ENCODE results near the gene DNAH2. TPM values are rescaled to one million over a fixed set of nuclear protein-coding genes. Genes with fewer than 3 reads are reported as not detected.

Gene DNAH2
- total and polyA plus RNA-seq, 2 of the 4 experiments (the other 2 are of a cell fraction) = under 0.01 to 0.02 TPM

- Histone ChIP-seq H4K5ac (ENCODE audit: low read depth, low read length) (no peak overlapping the region), H3K36me3 (ENCODE audit: control insufficient read depth, insufficient read depth, low read length) (peaks cover 45% of the 10 kb centered on the region), H2AK5ac (ENCODE audit: low read depth, low read length) (no peak overlapping the region), H3K4me3 (ENCODE audit: insufficient read depth, low read depth, low read length) (no peak overlapping the region), H4K8ac (ENCODE audit: low read depth in 2 of 2, low read length in 2 of 2) (no peak overlapping the region), H2BK120ac (ENCODE audit: low read depth, low read length) (no peak overlapping the region), H3K18ac (ENCODE audit: low read depth, low read length) (no peak overlapping the region), H3K27ac (ENCODE audit: insufficient read depth, low read length) (no peak overlapping the region), H3K56ac (ENCODE audit: extremely low read depth, insufficient read depth, low read length) (no peak overlapping the region), H4K20me1 (ENCODE audit: insufficient read depth, low read length) (peaks cover 25% of the 10 kb centered on the region; the same call in 1 of the 2 replicates), H2BK5ac (ENCODE audit: low read depth, low read length, poor library complexity, severe bottlenecking) (no peak overlapping the region), H3K23ac (ENCODE audit: low read depth, low read length) (no peak overlapping the region), H2AFZ (replicated peaks; ENCODE audit: low read length, poor library complexity) (no peak overlapping the region), H4K91ac (ENCODE audit: insufficient read depth, low read depth, low read length) (no peak overlapping the region), H3K9ac (ENCODE audit: low read depth, low read length) (no peak overlapping the region), H2BK20ac (ENCODE audit: low read depth, low read length) (no peak overlapping the region), H3K4me2 (ENCODE audit: low read depth, low read length) (no peak overlapping the region), H2AK9ac (replicated peaks; ENCODE audit: low read depth, low read length, poor library complexity) (no peak overlapping the region), H3K9me1 (ENCODE audit: insufficient read depth, low read length) (no peaks in the 10 kb centered on the region), H3K9me3 (ENCODE audit: control insufficient read depth, insufficient read depth, low read length) (no peaks in the 10 kb centered on the region), H3K4ac (ENCODE audit: low read depth, low read length) (no peak overlapping the region), H3K14ac (replicated peaks; ENCODE audit: low read depth, low read length) (no peak overlapping the region), H3K4me1 (ENCODE audit: control insufficient read depth, insufficient read depth, low read length) (peaks cover 22% of the 10 kb centered on the region), H2BK15ac (ENCODE audit: low read depth, low read length) (no peak overlapping the region), H3K79me1 (ENCODE audit: low read depth in 1 of 2, low read length in 2 of 2) (peaks cover 24 to 54% of the 10 kb centered on the region in 2 experiments), H3K27me3 (ENCODE audit: control insufficient read depth, insufficient read depth, low read length) (no peaks in the 10 kb centered on the region)
- BruUV-seq (replicated peaks) = no TSS peak
- TF ChIP-seq RCOR1 (IDR thresholded peaks at IDR 0.05; ENCODE audit: insufficient replicate concordance, low read length) (no peak), RFX5 (IDR thresholded peaks at IDR 0.05; ENCODE audit: low read depth, low read length) (no peak), CTCF (conservative IDR thresholded peaks at IDR 0.05; ENCODE audit: low read depth, low read length) (no peak), NFE2L2 (IDR thresholded peaks at IDR 0.05; ENCODE audit: low read depth, low read length) (no peak), MAFK (IDR thresholded peaks at IDR 0.05; ENCODE audit: low read depth, low read length) (no peak), FOS (IDR thresholded peaks at IDR 0.05; ENCODE audit: low read depth, low read length) (no peak)
- WGBS, 2 experiments (ENCODE audit: extremely low coverage in 2 of 2, insufficient read length in 1 of 2) = 90% methylated on average over 2 of the region's 31 CpGs; no CpG with 5 or more reads in 1 of the 2 experiments
- dilution Hi-C loops (cut with HindIII; ENCODE audit: low sequenced_read_pairs, unreplicated experiment) (no loop called here), intact Hi-C loops (cut with micrococcal nuclease) (no loop called here), in situ Hi-C loops (cut with MboI; ENCODE audit: low sequenced_read_pairs) (no loop called here)
- ChIA-PET POLR2A (ENCODE audit: unreplicated experiment) (no interaction called here), CTCF (no interaction called here)
- ATAC-seq (ENCODE audit: low read depth) (no peak), DNase-seq (no peak)
Measured at GRCh38 chr17:7854078-7854777, 136.7 kb downstream of the DNAH2 start.
